Measurements from ENCODE around the gene MYEOV.

DNA sequence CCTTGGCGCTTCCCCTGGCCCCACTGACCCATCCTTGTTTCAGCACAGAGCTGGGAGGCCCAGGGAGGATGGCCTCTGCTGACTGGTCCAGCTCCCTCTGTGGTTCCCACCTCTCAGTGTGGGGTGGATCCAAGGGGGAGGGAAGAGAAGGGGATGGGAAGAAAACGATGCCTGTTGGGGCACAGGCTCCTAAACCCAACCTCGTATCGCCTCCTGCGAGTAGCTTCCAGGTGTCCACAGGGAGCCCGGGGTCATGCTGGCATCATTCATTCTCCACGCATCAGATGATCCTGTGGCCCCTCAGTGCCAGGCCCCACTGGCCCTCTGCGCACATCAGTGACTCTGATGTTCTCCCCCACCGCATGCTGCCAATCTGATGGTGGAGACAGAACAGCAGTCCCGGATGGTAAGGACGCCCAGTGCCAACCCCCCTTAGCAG is 5.1 kb downstream of the MYEOV start:
- TF ChIP-seq, protein P1, sequence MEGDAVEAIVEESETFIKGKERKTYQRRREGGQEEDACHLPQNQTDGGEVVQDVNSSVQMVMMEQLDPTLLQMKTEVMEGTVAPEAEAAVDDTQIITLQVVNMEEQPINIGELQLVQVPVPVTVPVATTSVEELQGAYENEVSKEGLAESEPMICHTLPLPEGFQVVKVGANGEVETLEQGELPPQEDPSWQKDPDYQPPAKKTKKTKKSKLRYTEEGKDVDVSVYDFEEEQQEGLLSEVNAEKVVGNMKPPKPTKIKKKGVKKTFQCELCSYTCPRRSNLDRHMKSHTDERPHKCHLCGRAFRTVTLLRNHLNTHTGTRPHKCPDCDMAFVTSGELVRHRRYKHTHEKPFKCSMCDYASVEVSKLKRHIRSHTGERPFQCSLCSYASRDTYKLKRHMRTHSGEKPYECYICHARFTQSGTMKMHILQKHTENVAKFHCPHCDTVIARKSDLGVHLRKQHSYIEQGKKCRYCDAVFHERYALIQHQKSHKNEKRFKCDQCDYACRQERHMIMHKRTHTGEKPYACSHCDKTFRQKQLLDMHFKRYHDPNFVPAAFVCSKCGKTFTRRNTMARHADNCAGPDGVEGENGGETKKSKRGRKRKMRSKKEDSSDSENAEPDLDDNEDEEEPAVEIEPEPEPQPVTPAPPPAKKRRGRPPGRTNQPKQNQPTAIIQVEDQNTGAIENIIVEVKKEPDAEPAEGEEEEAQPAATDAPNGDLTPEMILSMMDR (IDR thresholded peaks at IDR 0.05): no peak
- TF ChIP-seq EP300 (IDR thresholded peaks at IDR 0.05) (no peak), POLR2A (IDR thresholded peaks at IDR 0.05) (no peak), POLR2AphosphoS5 (IDR thresholded peaks at IDR 0.05) (no peak)
